Fibroblast of lung (primary cell): Measurements from ENCODE around the gene AFF4.
A peak's percentile ranks its signal among the peaks of the same experiment; 100 is the strongest.

Experiments
- EZH2 ChIP-seq: IDR thresholded peaks from 2 replicates; pipeline ENCODE4 v1.5.1; 2012; ENCODE audit warnings: low read length, control low read depth, mild to moderate bottlenecking; ENCODE audit errors: missing control alignments
- TF ChIP-seq, protein P1 (sequence below), 2 donors: IDR thresholded peaks in 1 of 2; conservative IDR thresholded peaks in 1 of 2; 1 replicate in 1 of 2; 2 replicates in 1 of 2; pipeline ENCODE4 v1.5.1; 2011 to 2012; ENCODE audit warnings: low read length in 2 of 2, control low read depth in 1 of 2, inconsistent platforms in 1 of 2, low read depth in 1 of 2, mild to moderate bottlenecking in 1 of 2

DNA sequence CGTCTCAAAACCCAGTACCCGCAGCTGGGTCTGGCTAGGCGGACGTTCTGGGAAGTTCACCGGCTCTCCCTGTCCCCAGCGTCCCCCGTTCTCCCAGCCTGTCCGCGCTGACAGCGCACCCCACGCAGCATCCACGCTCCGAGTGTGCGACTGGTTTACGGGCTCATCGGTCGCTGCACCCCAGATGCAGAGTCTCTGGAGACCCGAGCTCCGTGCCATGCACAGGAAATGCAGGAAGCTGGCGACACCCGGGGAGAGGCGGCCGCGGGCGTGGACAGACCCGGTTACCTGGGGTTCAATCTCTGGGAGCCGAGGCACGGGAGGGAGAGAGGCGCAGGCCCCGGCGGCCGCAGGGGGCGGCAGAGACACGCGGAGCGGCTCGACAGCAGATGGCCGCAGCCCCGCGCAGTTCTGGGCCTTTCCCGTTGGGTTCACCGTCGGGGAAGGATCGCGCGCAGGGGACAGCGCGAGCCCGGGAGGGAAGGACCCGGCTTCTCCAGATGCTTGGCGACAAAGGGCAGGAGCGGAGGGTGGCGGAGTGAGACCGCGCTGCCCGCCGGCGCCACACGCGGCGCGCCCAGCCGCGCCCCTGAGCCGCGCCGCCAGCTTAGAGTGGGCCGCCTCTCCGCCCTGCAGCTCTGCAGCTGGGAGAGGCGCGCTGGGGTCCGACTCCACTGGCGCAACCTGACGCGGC, 133.5 kb downstream of the AFF4 start:
- TF ChIP-seq, protein P1, sequence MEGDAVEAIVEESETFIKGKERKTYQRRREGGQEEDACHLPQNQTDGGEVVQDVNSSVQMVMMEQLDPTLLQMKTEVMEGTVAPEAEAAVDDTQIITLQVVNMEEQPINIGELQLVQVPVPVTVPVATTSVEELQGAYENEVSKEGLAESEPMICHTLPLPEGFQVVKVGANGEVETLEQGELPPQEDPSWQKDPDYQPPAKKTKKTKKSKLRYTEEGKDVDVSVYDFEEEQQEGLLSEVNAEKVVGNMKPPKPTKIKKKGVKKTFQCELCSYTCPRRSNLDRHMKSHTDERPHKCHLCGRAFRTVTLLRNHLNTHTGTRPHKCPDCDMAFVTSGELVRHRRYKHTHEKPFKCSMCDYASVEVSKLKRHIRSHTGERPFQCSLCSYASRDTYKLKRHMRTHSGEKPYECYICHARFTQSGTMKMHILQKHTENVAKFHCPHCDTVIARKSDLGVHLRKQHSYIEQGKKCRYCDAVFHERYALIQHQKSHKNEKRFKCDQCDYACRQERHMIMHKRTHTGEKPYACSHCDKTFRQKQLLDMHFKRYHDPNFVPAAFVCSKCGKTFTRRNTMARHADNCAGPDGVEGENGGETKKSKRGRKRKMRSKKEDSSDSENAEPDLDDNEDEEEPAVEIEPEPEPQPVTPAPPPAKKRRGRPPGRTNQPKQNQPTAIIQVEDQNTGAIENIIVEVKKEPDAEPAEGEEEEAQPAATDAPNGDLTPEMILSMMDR (conservative IDR thresholded peaks at IDR 0.05 in 1 of 2, IDR thresholded peaks at IDR 0.05 in 1 of 2; ENCODE audit: low read depth in 1 of 2, low read length in 2 of 2): peak; percentile 80 to 85
- TF ChIP-seq EZH2: no peak
